ENCODE measurements around the gene MYH9.

- TF ChIP-seq CTCF (IDR thresholded peaks at IDR 0.05) (no peak), POLR2A (IDR thresholded peaks at IDR 0.05) (no peak)
Observed at GRCh38 chr22:36296690-36297089, 91.1 kb downstream of the MYH9 start.
